Stimulated activated CD8-positive, alpha-beta memory T cell treated with anti-CD3 and anti-CD28 coated beads, Interleukin-15, amount 100 ng/mL, for 48 hours (primary cell): ENCODE results near the gene SLC6A6.
"Not testable (repeated sequence)": the region's sequence is repeated elsewhere in the genome, so short reads cannot be mapped to it uniquely, and the experiment has no call there.

ENCODE experiments used
- DNase-seq, 2 donors: peaks; one replicate each; pipeline ENCODE4 v3.0.0-alpha.2; 2020; ENCODE audit warnings: low read depth in 2 of 2

SLC6A6 gene

GRCh38 chr3:14437705-14438104 lies 35.3 kb downstream of the SLC6A6 start:
- not testable (repeated sequence) for DNase-seq

GRCh38 chr3:14438262-14438661 lies 35.9 kb downstream of the SLC6A6 start:
- DNase-seq = no peak

- DNase-seq = no peak
Measured at GRCh38 chr3:14438929-14439328, 36.5 kb downstream of the SLC6A6 start.

- DNase-seq = no peak
Measured at GRCh38 chr3:14439501-14440167, 37.2 kb downstream of the SLC6A6 start.

GRCh38 chr3:14440168-14440518 lies 37.7 kb downstream of the SLC6A6 start:
- DNase-seq = no peak

- no peak for DNase-seq
Measured at GRCh38 chr3:14440531-14441239, 38.3 kb downstream of the SLC6A6 start.

- no peak for DNase-seq
Measured at GRCh38 chr3:14441240-14441919, 39.0 kb downstream of the SLC6A6 start.

GRCh38 chr3:14441920-14442300 lies 39.5 kb downstream of the SLC6A6 start:
- no peak for DNase-seq

GRCh38 chr3:14444380-14444779 lies 42.0 kb downstream of the SLC6A6 start:
- no peak for DNase-seq

GRCh38 chr3:14445773-14446172 lies 43.4 kb downstream of the SLC6A6 start:
- no peak for DNase-seq

GRCh38 chr3:14446988-14447570 lies 44.7 kb downstream of the SLC6A6 start:
- no peak for DNase-seq

- DNase-seq = no peak
Measured at GRCh38 chr3:14448063-14448462, 45.7 kb downstream of the SLC6A6 start.

- DNase-seq = no peak
Measured at GRCh38 chr3:14448756-14449727, 46.6 kb downstream of the SLC6A6 start.

- no peak for DNase-seq
Measured at GRCh38 chr3:14450506-14450905, 48.1 kb downstream of the SLC6A6 start.

GRCh38 chr3:14450922-14451606 lies 48.7 kb downstream of the SLC6A6 start:
- DNase-seq = no peak

GRCh38 chr3:14451844-14452739 lies 49.7 kb downstream of the SLC6A6 start:
- no peak for DNase-seq

GRCh38 chr3:14452740-14453710 lies 50.6 kb downstream of the SLC6A6 start:
- no peak for DNase-seq

- no peak for DNase-seq
Measured at GRCh38 chr3:14453876-14454638, 51.7 kb downstream of the SLC6A6 start.
